Astrocyte (in vitro differentiated cells and primary cell): ENCODE data around the gene PPP2R2D.

Experiments
- EZH2 ChIP-seq: IDR thresholded peaks from 2 replicates; pipeline ENCODE4 v1.6.1; 2012; ENCODE audit warnings: mild to moderate bottlenecking, low read length, inconsistent platforms; ENCODE audit not compliant: insufficient read depth
- TF ChIP-seq, protein P1 (sequence below): IDR thresholded peaks from 2 replicates; pipeline ENCODE4 v1.5.1; 2011; ENCODE audit warnings: low read depth, mild to moderate bottlenecking, inconsistent platforms, low read length, moderate library complexity; ENCODE audit not compliant: insufficient read depth

DNA sequence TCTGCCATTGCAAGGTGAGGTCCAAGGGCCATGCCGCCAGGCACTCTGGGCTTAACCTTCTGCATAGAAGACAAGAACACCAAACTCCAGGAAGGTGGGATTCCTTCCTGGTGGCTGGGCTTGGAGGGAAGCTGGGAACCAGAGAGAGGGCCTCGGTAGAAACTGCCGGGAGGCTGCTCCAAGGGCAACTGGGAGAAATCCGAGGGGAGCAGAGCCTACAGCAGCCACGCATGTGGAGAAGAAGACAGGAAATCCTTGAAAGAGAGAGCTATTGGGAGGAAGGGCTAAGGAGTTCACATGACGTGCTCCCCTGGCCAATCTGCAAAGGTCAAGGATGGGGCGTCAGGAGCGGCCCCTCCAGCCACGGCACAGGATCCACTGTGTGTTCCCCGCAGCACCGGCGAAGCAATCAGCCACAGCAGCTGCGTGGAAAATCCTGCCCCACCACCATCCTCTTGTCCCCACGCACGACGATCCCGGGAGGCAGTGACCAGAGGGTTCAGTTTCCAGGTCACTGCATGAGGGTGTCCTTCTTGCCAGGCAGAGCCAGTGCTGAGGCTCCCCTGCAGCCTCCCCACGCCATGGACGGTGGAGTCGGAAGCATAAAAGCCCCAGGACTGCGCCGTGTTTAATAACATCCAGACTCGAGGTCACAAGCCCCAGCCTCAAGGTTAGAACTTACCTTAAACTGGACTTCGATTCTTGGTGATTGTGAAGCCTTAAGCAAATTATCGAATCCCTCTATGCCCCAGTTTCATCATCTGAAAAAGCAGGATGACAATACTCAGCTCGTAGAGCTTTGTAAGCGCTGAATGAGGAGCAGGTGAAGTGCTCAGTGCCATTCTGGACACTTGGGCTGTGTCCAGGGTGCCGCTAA, 8.6 kb upstream of the PPP2R2D start:
- TF ChIP-seq, protein P1, sequence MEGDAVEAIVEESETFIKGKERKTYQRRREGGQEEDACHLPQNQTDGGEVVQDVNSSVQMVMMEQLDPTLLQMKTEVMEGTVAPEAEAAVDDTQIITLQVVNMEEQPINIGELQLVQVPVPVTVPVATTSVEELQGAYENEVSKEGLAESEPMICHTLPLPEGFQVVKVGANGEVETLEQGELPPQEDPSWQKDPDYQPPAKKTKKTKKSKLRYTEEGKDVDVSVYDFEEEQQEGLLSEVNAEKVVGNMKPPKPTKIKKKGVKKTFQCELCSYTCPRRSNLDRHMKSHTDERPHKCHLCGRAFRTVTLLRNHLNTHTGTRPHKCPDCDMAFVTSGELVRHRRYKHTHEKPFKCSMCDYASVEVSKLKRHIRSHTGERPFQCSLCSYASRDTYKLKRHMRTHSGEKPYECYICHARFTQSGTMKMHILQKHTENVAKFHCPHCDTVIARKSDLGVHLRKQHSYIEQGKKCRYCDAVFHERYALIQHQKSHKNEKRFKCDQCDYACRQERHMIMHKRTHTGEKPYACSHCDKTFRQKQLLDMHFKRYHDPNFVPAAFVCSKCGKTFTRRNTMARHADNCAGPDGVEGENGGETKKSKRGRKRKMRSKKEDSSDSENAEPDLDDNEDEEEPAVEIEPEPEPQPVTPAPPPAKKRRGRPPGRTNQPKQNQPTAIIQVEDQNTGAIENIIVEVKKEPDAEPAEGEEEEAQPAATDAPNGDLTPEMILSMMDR = no peak
- TF ChIP-seq EZH2 = no peak
